Forelimb muscle (tissue), 1 donor: ENCODE data around the gene HJV. TPM values are rescaled to one million over a fixed set of nuclear protein-coding genes. Genes with fewer than 3 reads are reported as not detected.

Experiments
- DNase-seq: peaks from one replicate; pipeline ENCODE4 v3.0.0-alpha.2; 2013; ENCODE audit warnings: low read depth
- polyA plus RNA-seq: library from polyadenylated mRNA; unstranded; fragments of 120-200 nt; gene quantifications from one replicate; pipeline ENCODE4 v1.2.1, GENCODE V29; 2013; ENCODE audit not compliant: insufficient read length

HJV gene
- polyA plus RNA-seq, 1 donor, result 258 TPM

- DNase-seq, result no peak
Observed at GRCh38 chr1:146021050-146021445, 487 bp downstream of the HJV start.

DNA sequence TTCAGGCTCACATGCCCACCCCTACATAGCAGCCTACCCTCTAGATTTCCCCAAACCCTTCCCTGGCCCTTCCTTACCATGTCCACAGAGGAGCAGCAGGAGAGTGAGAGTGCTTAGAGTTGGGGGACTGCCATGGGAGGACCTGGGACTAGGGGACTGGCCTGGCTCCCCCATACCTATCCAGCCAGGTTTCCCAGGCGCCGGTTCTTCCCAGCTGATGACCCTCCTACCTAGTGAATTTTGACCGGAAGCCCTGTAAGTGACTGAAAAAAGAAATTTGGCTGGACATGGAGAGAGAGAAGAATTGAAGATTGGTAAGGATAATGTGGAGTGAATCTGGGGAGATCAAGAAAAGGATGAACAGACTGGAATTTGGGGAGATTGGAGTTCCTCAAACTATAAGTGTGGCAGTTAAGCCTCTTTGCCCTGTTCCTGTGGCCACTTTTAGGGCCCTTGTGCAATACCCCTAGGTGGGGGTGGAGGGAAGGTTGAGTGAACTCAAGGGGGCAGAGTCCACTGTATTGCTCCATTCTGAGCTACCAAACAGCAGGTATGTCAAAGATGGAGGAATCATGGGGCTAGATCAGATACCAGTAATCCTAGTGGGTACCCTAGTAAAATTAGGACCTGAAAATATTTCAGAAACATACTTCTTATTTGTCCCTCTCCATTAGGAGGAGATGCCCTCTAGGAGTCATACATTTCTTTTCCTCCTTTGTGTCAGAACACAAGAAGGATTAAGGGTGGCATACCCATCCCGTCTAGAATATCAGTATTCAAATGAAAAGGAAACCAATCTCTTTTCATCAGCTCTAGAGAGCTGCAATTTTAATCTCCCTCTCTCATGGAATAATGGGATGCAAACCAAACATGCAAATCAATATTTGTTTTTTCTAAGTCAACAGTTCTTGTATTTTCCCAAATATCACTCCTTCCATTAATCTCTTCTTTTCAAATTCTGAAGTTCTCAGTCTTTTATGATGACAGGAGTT, 1.2 kb downstream of the HJV start:
- no peak for DNase-seq

- DNase-seq, result no peak
Observed at GRCh38 chr1:146019231-146020057, 2.1 kb downstream of the HJV start.

GRCh38 chr1:146016891-146017290, 4.6 kb downstream of the HJV start:
- DNase-seq, result no peak

DNA sequence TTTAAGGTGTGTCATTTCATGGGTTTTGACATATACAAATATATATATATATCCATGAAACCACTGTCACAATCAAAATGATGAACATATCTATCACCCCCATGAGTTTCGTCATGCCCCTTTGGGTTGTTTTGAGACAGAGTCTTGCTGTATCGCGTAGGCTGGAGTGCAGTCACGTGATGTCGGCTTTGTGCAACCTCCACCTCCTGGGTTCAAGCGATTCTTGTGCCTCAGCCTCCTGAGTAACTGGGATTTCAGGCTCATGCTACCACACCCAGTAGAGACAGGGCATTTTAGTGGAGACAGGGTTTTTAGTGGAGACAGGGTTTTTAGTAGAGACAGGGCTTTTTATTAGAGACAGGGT, 8.0 kb downstream of the HJV start:
- DNase-seq, result no peak

GRCh38 chr1:146012703-146013558, 8.6 kb downstream of the HJV start:
- DNase-seq, result no peak

GRCh38 chr1:146010126-146010738, 11.3 kb downstream of the HJV start:
- DNase-seq, result no peak

- DNase-seq, result no peak
Observed at GRCh38 chr1:146007489-146008133, 13.9 kb downstream of the HJV start.

DNA sequence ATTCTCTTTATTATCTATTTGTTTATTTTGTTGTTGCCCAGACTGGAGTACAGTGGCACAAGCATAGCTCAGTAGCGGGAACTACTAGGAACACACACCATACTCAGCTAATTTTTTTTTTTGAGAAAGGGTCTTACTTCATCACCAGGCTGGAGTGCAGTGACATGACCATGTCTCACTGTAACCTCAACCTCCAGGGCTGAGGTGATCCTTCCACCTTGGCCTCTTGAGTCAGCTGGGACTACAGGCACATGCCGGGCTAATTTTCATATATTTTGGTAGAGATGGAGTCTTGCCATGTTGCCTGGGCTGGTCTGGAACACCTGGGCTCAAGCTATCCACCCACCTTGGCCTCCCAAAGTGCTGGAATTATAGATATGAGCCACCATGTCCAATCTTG, 19.8 kb downstream of the HJV start:
- no peak for DNase-seq

DNA sequence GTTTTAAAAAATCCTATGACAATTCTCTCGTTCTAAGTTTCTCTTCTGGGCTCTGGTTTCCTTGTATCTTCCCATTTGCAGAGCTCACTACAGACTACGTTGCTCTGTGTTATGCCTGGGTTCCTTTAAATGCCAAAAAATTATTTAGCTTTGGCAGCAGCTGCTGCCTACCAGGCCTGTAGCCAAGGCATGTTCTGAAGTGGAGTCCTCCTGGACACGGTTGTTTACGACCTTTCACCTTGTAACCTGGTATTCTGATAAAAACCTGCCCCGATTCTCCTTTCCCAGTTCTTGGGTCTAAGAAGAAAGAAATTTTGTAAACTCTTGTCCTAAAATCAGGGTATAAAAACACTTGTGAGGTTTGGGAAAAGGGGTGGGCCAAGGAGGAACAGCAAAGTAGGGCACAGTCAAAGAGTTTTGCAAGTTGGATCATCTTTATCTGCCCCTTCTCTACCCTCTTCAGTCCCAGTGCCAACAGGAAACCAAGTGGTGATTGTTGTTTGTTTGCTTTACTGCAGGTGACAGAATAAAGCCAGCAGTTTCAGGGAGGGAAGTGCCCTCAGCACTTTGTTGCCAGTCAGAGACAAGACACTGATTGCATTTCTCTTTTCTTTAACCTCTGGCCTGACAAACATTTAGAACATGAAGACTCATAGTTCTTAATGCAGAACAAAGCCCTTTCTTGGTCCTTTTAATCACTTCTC, 22.1 kb downstream of the HJV start:
- no peak for DNase-seq

- DNase-seq, result no peak
Observed at GRCh38 chr1:145997718-145998023, 23.9 kb downstream of the HJV start.

GRCh38 chr1:145997016-145997717, 24.4 kb downstream of the HJV start:
- no peak for DNase-seq

DNA sequence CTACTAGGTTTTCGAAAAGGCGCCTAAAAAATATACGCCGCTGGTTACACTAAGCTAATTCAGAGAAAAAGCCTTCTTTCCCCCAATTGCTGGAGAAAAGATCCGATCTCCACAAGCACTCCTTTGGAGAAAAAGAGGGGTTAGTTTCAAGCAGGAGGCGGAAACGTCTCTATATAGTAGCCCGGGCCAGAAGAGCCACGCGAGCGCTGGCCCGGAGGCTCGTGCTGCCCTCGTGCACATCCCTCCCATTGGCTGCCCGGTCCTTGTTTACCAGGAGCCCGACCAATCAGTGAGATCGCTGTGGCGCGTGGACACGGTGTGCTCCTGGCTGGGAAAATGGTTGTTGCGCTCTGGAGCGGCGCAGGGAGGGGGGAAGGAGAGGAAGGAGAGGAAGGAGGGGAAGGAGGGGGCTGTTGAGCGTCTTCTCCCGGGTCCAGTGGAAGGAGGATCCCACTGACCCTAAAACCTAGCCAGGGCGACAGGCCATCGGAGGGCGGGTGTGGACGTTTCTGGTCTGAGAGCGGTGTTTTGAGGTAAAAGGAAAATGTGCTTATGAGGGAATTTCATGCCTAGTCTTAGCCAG, 25.0 kb downstream of the HJV start, which contains the start of gene TXNIP:
Gene TXNIP, minus strand, starts transcription at position 147 of the 583 bp plus-strand sequence. CDS start 313 bp downstream, outside the sequence.
- DNase-seq, result peak; percentile 97

- no peak for DNase-seq
Observed at GRCh38 chr1:145995964-145996432, 25.5 kb downstream of the HJV start.

DNA sequence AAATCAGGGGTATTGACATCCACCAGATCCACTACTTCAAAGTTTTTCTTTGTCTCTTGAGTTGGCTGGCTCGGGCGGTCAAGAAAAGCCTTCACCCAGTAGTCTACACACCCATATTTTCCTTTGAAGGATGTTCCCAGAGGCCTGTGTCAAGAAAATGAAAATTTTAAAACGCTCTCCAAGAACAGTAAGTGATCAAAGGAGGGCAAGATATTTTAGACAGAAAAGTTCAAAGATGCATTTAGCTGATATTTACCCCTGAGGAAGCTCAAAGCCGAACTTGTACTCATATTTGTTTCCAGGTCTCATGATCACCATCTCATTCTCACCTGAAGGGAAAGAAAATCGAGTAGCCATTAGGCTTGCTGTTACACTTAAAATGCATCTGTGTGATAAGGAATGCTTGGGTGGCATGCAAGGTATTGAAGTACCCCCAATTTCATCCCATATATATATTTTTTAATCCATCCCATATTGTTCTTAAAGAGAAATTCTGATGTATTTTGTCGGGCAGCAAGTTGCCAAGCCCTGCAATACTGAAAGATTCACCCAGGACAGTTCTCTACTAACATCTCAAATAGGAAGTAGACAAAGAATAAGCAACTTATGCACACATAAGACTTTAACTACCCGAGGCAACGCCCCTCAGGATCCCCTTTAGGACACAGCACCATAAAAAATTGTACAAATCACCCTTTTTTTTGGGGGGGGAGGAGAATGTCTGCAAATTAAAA, 26.2 kb downstream of the HJV start:
- no peak for DNase-seq

GRCh38 chr1:145994391-145995120, 27.0 kb downstream of the HJV start:
- DNase-seq, result no peak

- DNase-seq, result no peak
Observed at GRCh38 chr1:145993618-145994390, 27.7 kb downstream of the HJV start.
